HepG2 (cell line): ENCODE results near the gene ARPC1A. TPM values are rescaled to one million over a fixed set of nuclear protein-coding genes. Genes with fewer than 3 reads are reported as not detected.
A peak's percentile ranks its signal among the peaks of the same experiment; 100 is the strongest.

ENCODE experiments used
- ETS1 ChIP-seq: sonication (generic); formaldehyde crosslinking; IDR thresholded peaks from 2 replicates; pipeline ENCODE4 v1.4.0; 2020; ENCODE audit warnings: missing genetic modification reagents
- GMEB1 ChIP-seq: sonication (generic); formaldehyde crosslinking; IDR thresholded peaks from 2 replicates; pipeline ENCODE4 v1.5.1; 2020; ENCODE audit warnings: missing genetic modification reagents, mild to moderate bottlenecking, borderline replicate concordance
- GPN1 ChIP-seq: sonication (generic); formaldehyde crosslinking; IDR thresholded peaks from 2 replicates; pipeline ENCODE4 v1.5.1; 2020; ENCODE audit warnings: missing genetic modification reagents, borderline replicate concordance
- GTF3A ChIP-seq: sonication (generic); formaldehyde crosslinking; conservative IDR thresholded peaks from 2 replicates; pipeline ENCODE4 v1.4.0; 2020; ENCODE audit warnings: mild to moderate bottlenecking, missing genetic modification reagents
- HNF1B ChIP-seq: sonication (generic); formaldehyde crosslinking; IDR thresholded peaks from 2 replicates; pipeline ENCODE4 v1.5.1; 2020; ENCODE audit warnings: mild to moderate bottlenecking, moderate library complexity, missing genetic modification reagents
- MED8 ChIP-seq: sonication (generic); formaldehyde crosslinking; IDR thresholded peaks from 2 replicates; pipeline ENCODE4 v1.8.1; 2023; ENCODE audit warnings: mild to moderate bottlenecking, missing genetic modification reagents; ENCODE audit not compliant: insufficient replicate concordance
- NFYC ChIP-seq: IDR thresholded peaks from 2 replicates; pipeline ENCODE4 v1.6.1; 2016; ENCODE audit warnings: missing genetic modification reagents, missing compliant biosample characterization
- NR1H2 ChIP-seq: sonication (generic); formaldehyde crosslinking; IDR thresholded peaks from 2 replicates; pipeline ENCODE4 v1.8.1; 2022; ENCODE audit warnings: low read depth, missing genetic modification reagents, borderline replicate concordance
- POLR2AphosphoS2 ChIP-seq: IDR thresholded peaks from 2 replicates; pipeline ENCODE4 v1.6.1; 2011; ENCODE audit warnings: low read depth, low read length, improper control_type of control experiment
- RNF219 ChIP-seq: sonication (generic); formaldehyde crosslinking; IDR thresholded peaks from 2 replicates; pipeline ENCODE4 v1.5.0; 2020; ENCODE audit warnings: mild to moderate bottlenecking, missing genetic modification reagents
- ZFP62 ChIP-seq: sonication (generic); formaldehyde crosslinking; IDR thresholded peaks from 2 replicates; pipeline ENCODE4 v1.4.0; 2020; ENCODE audit warnings: missing genetic modification reagents
- ZNF263 ChIP-seq: sonication (generic); formaldehyde crosslinking; IDR thresholded peaks from 2 replicates; pipeline ENCODE4 v1.4.0; 2020; ENCODE audit warnings: missing genetic modification reagents
- ZNF569 ChIP-seq: sonication (generic); formaldehyde crosslinking; IDR thresholded peaks from 2 replicates; pipeline ENCODE4 v1.5.0; 2020; ENCODE audit warnings: mild to moderate bottlenecking, missing genetic modification reagents, moderate library complexity, borderline replicate concordance
- ZNF674 ChIP-seq: sonication (generic); formaldehyde crosslinking; IDR thresholded peaks from 2 replicates; pipeline ENCODE4 v1.5.0; 2020; ENCODE audit warnings: low read depth, mild to moderate bottlenecking, missing genetic modification reagents
- ZNF746 ChIP-seq: sonication (generic); formaldehyde crosslinking; IDR thresholded peaks from 2 replicates; pipeline ENCODE4 v1.8.0; 2022; ENCODE audit warnings: mild to moderate bottlenecking, missing genetic modification reagents
- ZNF790 ChIP-seq: sonication (generic); formaldehyde crosslinking; IDR thresholded peaks from 2 replicates; pipeline ENCODE4 v1.8.0; 2022; ENCODE audit warnings: missing genetic modification reagents, mild to moderate bottlenecking, borderline replicate concordance
- ZNF839 ChIP-seq: sonication (generic); formaldehyde crosslinking; IDR thresholded peaks from 2 replicates; pipeline ENCODE4 v1.4.0; 2020; ENCODE audit warnings: missing genetic modification reagents, mild to moderate bottlenecking, borderline replicate concordance
- polyA plus RNA-seq, 8 experiments: library from polyadenylated mRNA; depleted of rRNA in 3 of 8; stranded (reverse) in 7 of 8; unstranded in 1 of 8; fragments of >200 nt; fragmentation: Illumina TruSeq in 4 of 8; extraction: Trizol in 4 of 8; gene quantifications; 2 replicates each; pipeline versions ENCODE4 v1.2.1 to v1.2.3, GENCODE V29; 2011 to 2016; ENCODE audit warnings: low read depth in 4 of 8, missing spikeins in 1 of 8, mixed read lengths in 1 of 8; ENCODE audit not compliant: insufficient read depth in 1 of 8
- total RNA-seq, 5 experiments: library from RNA; depleted of rRNA; stranded (reverse); fragments of >200 nt; fragmentation: Illumina TruSeq; extraction: Trizol; gene quantifications; 2 replicates each; pipeline ENCODE4 v1.2.3, GENCODE V29; 2016; ENCODE audit warnings: low read depth in 1 of 5
- TF ChIP-seq, protein P1 (sequence below): sonication (generic); formaldehyde crosslinking; conservative IDR thresholded peaks from 2 replicates; pipeline ENCODE4 v1.4.0; 2020; ENCODE audit warnings: missing genetic modification reagents
- TF ChIP-seq, protein P2 (sequence below): sonication (generic); formaldehyde crosslinking; IDR thresholded peaks from 2 replicates; pipeline ENCODE4 v1.4.0; 2020; ENCODE audit warnings: missing genetic modification reagents

Gene ARPC1A
- total and polyA plus RNA-seq, 2 of the 13 experiments (the other 11 are each of a cell fraction or from before 2014, with no cell fraction given): 44.3 to 88.5 TPM

DNA sequence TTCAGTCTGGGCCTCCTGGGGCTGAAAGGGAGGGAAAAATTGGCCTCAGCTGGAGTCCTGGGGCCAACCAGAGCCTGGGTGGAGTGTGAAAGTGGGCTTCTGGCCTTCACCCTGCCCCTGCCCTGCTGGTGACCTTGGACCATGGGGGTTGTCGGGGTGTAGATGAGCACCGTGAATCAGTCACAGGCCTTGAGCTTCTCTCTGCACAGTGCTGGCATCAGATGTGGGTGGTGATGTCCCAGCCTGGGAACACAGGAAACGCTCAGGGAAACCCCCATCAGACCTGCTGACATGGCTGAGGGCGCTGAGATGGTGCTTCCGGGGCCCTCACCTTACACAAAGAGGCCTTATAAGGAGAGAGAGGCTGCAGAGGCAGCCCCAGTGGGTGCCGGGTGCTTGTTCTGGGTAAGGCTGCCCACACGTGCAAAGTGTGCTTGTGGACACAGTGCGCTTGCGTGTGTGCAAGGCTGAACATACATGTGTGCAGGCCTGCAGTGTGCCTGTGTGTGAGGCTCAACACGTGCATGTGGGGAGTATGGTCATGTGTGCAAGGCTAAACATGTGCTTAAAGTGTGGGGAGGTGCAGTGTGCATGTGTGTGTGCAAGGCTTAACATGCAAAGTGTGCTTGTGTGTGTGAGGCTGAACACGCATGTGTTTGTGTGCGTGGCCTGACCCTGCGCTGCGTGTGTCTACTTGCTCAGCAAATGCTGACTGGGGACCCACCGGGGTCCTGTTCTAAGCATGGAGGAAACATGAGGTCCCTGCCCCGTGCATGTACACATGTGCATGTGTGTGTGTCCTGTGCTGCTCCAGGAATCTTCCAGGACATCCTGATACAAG is 55.3 kb downstream of the ARPC1A start (continued):
- TF ChIP-seq HNF1B (CRISPR knock-in tag) (no peak), GTF3A (CRISPR knock-in tag) (no peak), ZNF839 (CRISPR knock-in tag) (no peak), GPN1 (CRISPR knock-in tag) (no peak), ZNF263 (CRISPR knock-in tag) (peak; percentile 60), NFYC (CRISPR knock-in tag) (no peak), ZNF746 (CRISPR knock-in tag) (no peak), NR1H2 (CRISPR knock-in tag) (no peak), ZNF674 (CRISPR knock-in tag) (no peak), RNF219 (no peak), ZNF790 (no peak), ZNF569 (no peak), ZFP62 (no peak), ETS1 (CRISPR knock-in tag) (no peak), GMEB1 (CRISPR knock-in tag) (no peak), POLR2AphosphoS2 (no peak), MED8 (no peak)
- TF ChIP-seq, protein P1, sequence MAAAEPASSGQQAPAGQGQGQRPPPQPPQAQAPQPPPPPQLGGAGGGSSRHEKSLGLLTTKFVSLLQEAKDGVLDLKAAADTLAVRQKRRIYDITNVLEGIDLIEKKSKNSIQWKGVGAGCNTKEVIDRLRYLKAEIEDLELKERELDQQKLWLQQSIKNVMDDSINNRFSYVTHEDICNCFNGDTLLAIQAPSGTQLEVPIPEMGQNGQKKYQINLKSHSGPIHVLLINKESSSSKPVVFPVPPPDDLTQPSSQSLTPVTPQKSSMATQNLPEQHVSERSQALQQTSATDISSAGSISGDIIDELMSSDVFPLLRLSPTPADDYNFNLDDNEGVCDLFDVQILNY (CRISPR knock-in tag): no peak
- TF ChIP-seq, protein P2, sequence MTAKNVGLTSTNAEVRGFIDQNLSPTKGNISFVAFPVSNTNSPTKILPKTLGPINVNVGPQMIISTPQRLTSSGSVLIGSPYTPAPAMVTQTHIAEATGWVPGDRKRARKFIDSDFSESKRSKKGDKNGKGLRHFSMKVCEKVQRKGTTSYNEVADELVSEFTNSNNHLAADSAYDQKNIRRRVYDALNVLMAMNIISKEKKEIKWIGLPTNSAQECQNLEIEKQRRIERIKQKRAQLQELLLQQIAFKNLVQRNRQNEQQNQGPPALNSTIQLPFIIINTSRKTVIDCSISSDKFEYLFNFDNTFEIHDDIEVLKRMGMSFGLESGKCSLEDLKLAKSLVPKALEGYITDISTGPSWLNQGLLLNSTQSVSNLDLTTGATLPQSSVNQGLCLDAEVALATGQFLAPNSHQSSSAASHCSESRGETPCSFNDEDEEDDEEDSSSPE (CRISPR knock-in tag): no peak
